ENCODE measurements around the gene GPR101. TPM values are rescaled to one million over a fixed set of nuclear protein-coding genes. Genes with fewer than 3 reads are reported as not detected.
A peak's percentile ranks its signal among the peaks of the same experiment; 100 is the strongest.

The GPR101 gene
- total and polyA plus RNA-seq, 9 of the 15 experiments (the other 6 are each of a cell fraction or from before 2014, with no cell fraction given): not detected

GRCh38 chrX:137032341-137032694, 1.5 kb downstream of the GPR101 start (continued):
- no peak for TF ChIP-seq MYNN (IDR thresholded peaks at IDR 0.05)
- TF ChIP-seq MYNN (CRISPR knock-in tag; IDR thresholded peaks at IDR 0.05): no peak
- no peak for TF ChIP-seq NFXL1 (CRISPR knock-in tag; IDR thresholded peaks at IDR 0.05)

- no peaks in the 10 kb centered on the region for H3K9me1 ChIP-seq (ENCODE audit: control insufficient read depth, insufficient read depth, low read length)
- ChIA-PET CTCF (ENCODE audit: low intra/inter-chr PET ratio) (no interaction called here), POLR2A (no interaction called here)
- WGBS (ENCODE audit: insufficient coverage, low coverage, missing lambda C conversion rate): 13% methylated on average over 38 of the region's 49 CpGs
- FAIRE-seq: no peak
- DNase-seq (ENCODE audit: extremely low read depth in 1 of 4, low spot score in 3 of 4): peak; percentile 28 to 43 (median 32)
- intact Hi-C loops (cut with micrococcal nuclease) (no loop called here), in situ Hi-C loops (cut with MboI) (no loop called here)
- no peaks in the 10 kb centered on the region for H3K36me3 ChIP-seq (ENCODE audit: control insufficient read depth, insufficient read depth, low read length)
- peak overlapping the region; percentile 19; the same call in 1 of the 2 replicates for H3K4me3 ChIP-seq
- no peaks in the 10 kb centered on the region for H4K20me1 ChIP-seq (replicated peaks; ENCODE audit: control insufficient read depth, insufficient read depth, low read length)
- peak overlapping the region; percentile 77; the same call in 1 of the 2 replicates for H2AFZ ChIP-seq (ENCODE audit: low read depth, low read length)
- peaks cover 0 to 19% of the 10 kb centered on the region in 2 experiments; a peak in 3 of 5 replicates for H3K4me1 ChIP-seq (replicated peaks in 1 of 2; ENCODE audit: control insufficient read depth in 2 of 2, insufficient read depth in 2 of 2, low read length in 2 of 2)
- peaks cover 16 to 53% of the 10 kb centered on the region in 2 experiments; a peak in 4 of 5 replicates for H3K27me3 ChIP-seq (ENCODE audit: control insufficient read depth in 2 of 2, insufficient read depth in 2 of 2, low read length in 2 of 2)
- no peak overlapping the region for H3K27ac ChIP-seq (ENCODE audit: extremely low read depth, low read depth, low read length)
- no peaks in the 10 kb centered on the region for H3K79me2 ChIP-seq (ENCODE audit: control insufficient read depth, insufficient read depth, low read length)
- no TSS peak for BruUV-seq (replicated peaks)
- ATAC-seq: peak; percentile 79
- peak overlapping the region; percentile 62 for H3K4me2 ChIP-seq (ENCODE audit: insufficient read depth, low read length)
- H3K9ac ChIP-seq (ENCODE audit: insufficient read depth in 1 of 2, low read depth in 2 of 2, low read length in 2 of 2): no peak overlapping the region
- no peaks in the 10 kb centered on the region for H3K9me3 ChIP-seq (replicated peaks; ENCODE audit: control insufficient read depth, insufficient read depth, low read depth, low read length)
- TF ChIP-seq THRA (IDR thresholded peaks at IDR 0.05) (no peak), CREB1 (IDR thresholded peaks at IDR 0.05) (no peak), CREB1 (CRISPR knock-in tag; IDR thresholded peaks at IDR 0.05) (no peak), SREBF1 (IDR thresholded peaks at IDR 0.05; ENCODE audit: borderline replicate concordance, low read depth, low read length) (no peak), ZC3H4 (CRISPR knock-in tag; IDR thresholded peaks at IDR 0.05; ENCODE audit: borderline replicate concordance) (no peak), PHB2 (IDR thresholded peaks at IDR 0.05; ENCODE audit: low read depth) (no peak), NRF1 (conservative IDR thresholded peaks at IDR 0.05 in 1 of 2, IDR thresholded peaks at IDR 0.05 in 1 of 2) (peak; percentile 87 to 89), HNRNPL (IDR thresholded peaks at IDR 0.05; ENCODE audit: low read depth, low read length) (no peak), NCOA4 (IDR thresholded peaks at IDR 0.05; ENCODE audit: partially characterized antibody) (no peak), RBM34 (IDR thresholded peaks at IDR 0.05; ENCODE audit: borderline replicate concordance, insufficient read depth, low read length) (no peak), ZNF146 (CRISPR knock-in tag; IDR thresholded peaks at IDR 0.05; ENCODE audit: unreplicated experiment) (no peak), SAFB (IDR thresholded peaks at IDR 0.05; ENCODE audit: borderline replicate concordance, low read depth, low read length) (no peak), CHCHD3 (CRISPR knock-in tag; IDR thresholded peaks at IDR 0.05) (no peak), TSHZ1 (CRISPR knock-in tag; IDR thresholded peaks at IDR 0.05) (no peak), ZNF76 (CRISPR knock-in tag; IDR thresholded peaks at IDR 0.05; ENCODE audit: borderline replicate concordance) (no peak)
These were observed 2.1 kb downstream of the GPR101 start for GRCh38 chrX:137031517-137032340.
